B cell (primary cell): ENCODE measurements around the gene NUP85. TPM values are rescaled to one million over a fixed set of nuclear protein-coding genes. Genes with fewer than 3 reads are reported as not detected.

Experiments
- ATAC-seq: fragments of 200-7000 bp; cut with Tn5 transposase; one replicate; pipeline ENCODE4 v1.10.0; 2021; ENCODE audit warnings: low read depth, mild to moderate bottlenecking, moderate number of reproducible peaks, moderate library complexity
- CTCF ChIA-PET: fragments of 350-600 bp; sonication (Branson Sonifier 250); formaldehyde crosslinking; loops from one replicate; lab custom pipeline; 2021; ENCODE audit warnings: antibody characterized with exemption, inconsistent platforms; lab: Charles Lee
- POLR2A ChIA-PET: fragments of 350-600 bp; sonication (Branson Sonifier 250); formaldehyde crosslinking; loops from one replicate; lab custom pipeline; 2021; ENCODE audit warnings: antibody characterized with exemption; lab: Charles Lee
- DNase-seq: peaks from one replicate; pipeline ENCODE4 v3.0.0; 2013
- H2AFZ ChIP-seq: 2 replicates; pipeline ENCODE4 v1.6.1; 2012; ENCODE audit warnings: mild to moderate bottlenecking, low read depth, low read length; ENCODE audit not compliant: insufficient read depth, poor library complexity, severe bottlenecking
- H3K27ac ChIP-seq, 2 donors: 1 replicate in 1 of 2; 2 replicates in 1 of 2; pipeline ENCODE4 v1.5.1; 2012 to 2013; ENCODE audit warnings: low read length in 2 of 2, mild to moderate bottlenecking in 2 of 2, moderate library complexity in 1 of 2
- H3K27me3 ChIP-seq, 4 experiments: fragments of 200-600 bp in 1 of 4; sonication (generic) in 1 of 4; replicated peaks in 1 of 4; 1 replicate in 2 of 4; 2 replicates in 2 of 4; pipeline versions ENCODE4 v1.6.1 to v1.7.0; 2013 to 2016; ENCODE audit warnings: low read length in 3 of 4, mild to moderate bottlenecking in 2 of 4, mixed read lengths in 1 of 4, moderate library complexity in 1 of 4; ENCODE audit not compliant: insufficient read depth in 4 of 4, control insufficient read depth in 3 of 4; ENCODE audit errors: control extremely low read depth in 1 of 4
- H3K36me3 ChIP-seq, 2 experiments: replicated peaks in 1 of 2; 1 replicate in 1 of 2; 2 replicates in 1 of 2; pipeline versions ENCODE4 v1.6.1 to v1.7.1; 2013; ENCODE audit warnings: low read length in 1 of 2; ENCODE audit not compliant: insufficient read depth in 2 of 2, control insufficient read depth in 1 of 2; ENCODE audit errors: control extremely low read depth in 1 of 2, extremely low read depth in 1 of 2
- H3K4me1 ChIP-seq, 2 donors: fragments of 200-600 bp in 1 of 2; sonication (generic) in 1 of 2; 1 replicate in 1 of 2; 2 replicates in 1 of 2; pipeline versions ENCODE4 v1.5.1 to v1.6.1; 2013 to 2017; ENCODE audit warnings: low read length in 2 of 2; ENCODE audit not compliant: control insufficient read depth in 2 of 2, insufficient read depth in 2 of 2
- H3K4me2 ChIP-seq: replicated peaks from 2 replicates; pipeline ENCODE3; 2012; ENCODE audit warnings: mild to moderate bottlenecking, low read depth, low read length; ENCODE audit not compliant: poor library complexity, severe bottlenecking
- H3K4me3 ChIP-seq, 5 experiments: fragments of 200-600 bp in 1 of 5; sonication (generic) in 1 of 5; 1 replicate in 3 of 5; 2 replicates in 2 of 5; pipeline versions ENCODE4 v1.5.1 to v1.7.0; 2011 to 2016; ENCODE audit warnings: low read length in 4 of 5, mild to moderate bottlenecking in 4 of 5, low read depth in 2 of 5, control low read depth in 1 of 5, moderate library complexity in 1 of 5; ENCODE audit not compliant: insufficient read depth in 1 of 5; ENCODE audit errors: control extremely low read depth in 1 of 5, extremely low read depth in 1 of 5
- H3K79me2 ChIP-seq: fragments of 200-600 bp; sonication (generic); one replicate; pipeline ENCODE4 v1.6.0; 2016; ENCODE audit warnings: low read length; ENCODE audit not compliant: control insufficient read depth, insufficient read depth
- H3K9ac ChIP-seq: fragments of 200-600 bp; sonication (generic); 2 replicates; pipeline ENCODE4 v1.6.1; 2017; ENCODE audit warnings: mild to moderate bottlenecking, low read length, moderate library complexity
- H3K9me3 ChIP-seq, 3 donors: one replicate each; pipeline versions ENCODE4 v1.6.1 to v1.7.1; 2013; ENCODE audit warnings: low read length in 2 of 3; ENCODE audit not compliant: control insufficient read depth in 2 of 3, insufficient read depth in 1 of 3; ENCODE audit errors: control extremely low read depth in 1 of 3
- H4K20me1 ChIP-seq: 2 replicates; pipeline ENCODE4 v1.6.0; 2012; ENCODE audit warnings: mild to moderate bottlenecking, low read length; ENCODE audit not compliant: insufficient read depth, control insufficient read depth, poor library complexity, severe bottlenecking
- H3K27ac Mint-ChIP-seq: one replicate; pipeline ENCODE4 v1.8.0; 2021; ENCODE audit warnings: mixed read lengths
- H3K27me3 Mint-ChIP-seq: one replicate; pipeline ENCODE4 v1.8.0; 2021; ENCODE audit warnings: mixed read lengths
- H3K4me1 Mint-ChIP-seq: one replicate; pipeline ENCODE4 v1.8.0; 2021; ENCODE audit warnings: mixed read lengths
- H3K4me3 Mint-ChIP-seq: one replicate; pipeline ENCODE4 v1.8.0; 2021; ENCODE audit warnings: mixed read lengths
- H3K9me3 Mint-ChIP-seq: one replicate; pipeline ENCODE4 v1.8.0; 2022; ENCODE audit warnings: mixed read lengths; ENCODE audit not compliant: insufficient read depth
- EZH2 ChIP-seq: IDR thresholded peaks from 2 replicates; pipeline ENCODE4 v1.6.1; 2012; ENCODE audit warnings: borderline replicate concordance, low read depth, mild to moderate bottlenecking, moderate library complexity, low read length; ENCODE audit not compliant: insufficient read depth, poor library complexity, severe bottlenecking
- WGBS: methylation state at CpG from one replicate; pipeline ENCODE4 v1.1.5; 2013; ENCODE audit warnings: missing lambda C conversion rate; ENCODE audit not compliant: insufficient coverage; 5-methylcytosine and 5-hydroxymethylcytosine counted together
- intact Hi-C: fragments of 100-400 bp; cut with micrococcal nuclease; formaldehyde crosslinking; loops from one replicate; pipeline ENCODE4 v1.10.0; 2022
- polyA plus RNA-seq: library from polyadenylated mRNA; depleted of rRNA; stranded (reverse); fragments of >200 nt; gene quantifications from 2 replicates; pipeline ENCODE4 v1.2.3, GENCODE V29; 2012
- total RNA-seq, 2 donors: library from RNA; stranded (reverse); fragments of 120-200 nt in 1 of 2; gene quantifications; 1 replicate in 1 of 2; 2 replicates in 1 of 2; pipeline versions ENCODE4 v1.2.3 to v1.2.4, GENCODE V29; 2013 to 2022
- TF ChIP-seq, protein P1 (sequence below): fragments of 200-600 bp; IDR thresholded peaks from one replicate; pipeline ENCODE4 v1.8.0; 2022; ENCODE audit warnings: antibody characterized with exemption, mild to moderate bottlenecking

Gene NUP85
- total and polyA plus RNA-seq, 2 donors (not counting 1 experiment from before 2014, with no cell fraction given), result 97.5 to 142 TPM

DNA sequence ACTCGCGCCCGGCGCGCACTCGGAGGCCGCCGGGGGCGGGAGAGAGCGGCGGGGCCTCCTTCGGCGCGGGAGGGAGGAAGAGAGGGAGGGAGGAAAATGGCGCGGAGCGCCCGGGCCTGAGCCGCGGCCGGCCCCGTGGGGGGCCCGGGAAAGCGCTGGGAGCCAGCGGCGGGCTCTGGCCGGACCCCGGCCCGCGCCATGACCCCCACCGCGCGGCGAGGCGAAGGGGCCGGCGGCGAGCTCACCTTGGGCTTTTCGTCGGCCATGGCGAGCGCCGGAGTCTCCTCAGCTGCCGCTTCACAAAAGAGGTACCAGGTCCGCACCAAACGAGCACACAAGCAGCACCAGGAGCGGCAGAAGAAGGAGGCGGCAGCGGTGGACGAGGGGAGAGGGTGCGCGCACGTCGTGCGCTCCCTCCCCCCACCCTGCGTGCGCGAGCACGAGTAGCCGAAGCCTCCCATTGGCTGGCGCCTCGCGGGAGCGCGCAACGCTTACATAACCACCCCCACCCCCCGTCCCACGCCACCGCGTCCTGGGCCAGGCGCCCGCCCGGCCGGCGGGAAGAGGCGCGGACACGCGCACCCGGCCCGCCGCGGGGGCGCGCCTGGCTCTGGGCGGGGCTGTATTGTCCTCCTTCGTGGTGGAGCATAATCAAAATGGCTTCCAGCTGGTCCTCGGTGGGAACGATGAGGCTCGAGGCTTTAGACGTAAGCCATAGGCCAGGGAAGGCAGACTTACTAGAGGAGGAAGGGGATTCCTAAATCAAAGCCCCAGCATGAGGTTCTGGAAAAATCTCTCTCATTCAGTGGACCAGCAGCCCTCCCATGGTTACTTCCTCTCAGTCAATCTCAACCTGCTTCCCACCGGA is 22.7 kb upstream of the NUP85 start, which contains the start of gene SUMO2:
Gene SUMO2, minus strand, starts transcription at position 391 of the 868 bp plus-strand sequence. Its CDS starts 125 bp downstream, at position 266.
- peak within 1 kb of the TSS; percentile 94 to 96 for H3K27ac ChIP-seq
- CTCF ChIA-PET, result interaction anchor here (0.6 to 3.4 kb wide), 8 partner anchors 11 to 225 kb away, joined by 3 to 19 read pairs (median 6); partner anchors contain the start of gene NT5C
- peak; percentile 99 for DNase-seq
- POLR2A ChIA-PET, result interaction anchor here (0.5 to 1.3 kb wide), 5 partner anchors 22 to 136 kb away, joined by 3 to 7 read pairs (median 4); partner anchors contain the start of genes ATP5PD, KCTD2, NT5C and SLC25A19
- peaks cover 2 to 18% of the 10 kb centered on the region in 2 experiments for H3K36me3 ChIP-seq
- Mint-ChIP-seq H3K27me3 (no peaks in the 10 kb centered on the region), H3K9me3 (no peaks in the 10 kb centered on the region), H3K4me3 (peak within 1 kb of the TSS; percentile 90), H3K27ac (peak within 1 kb of the TSS; percentile 99), H3K4me1 (peaks cover 26% of the 10 kb centered on the region)
- H3K4me3 ChIP-seq, result peak within 1 kb of the TSS; percentile 80 to 93 (median 87)
- 1% methylated on average over 79 of the region's 92 CpGs for WGBS
- peaks cover 43% of the 10 kb centered on the region for H3K79me2 ChIP-seq
- H3K9ac ChIP-seq, result peak within 1 kb of the TSS; percentile 95
- ATAC-seq, result peak; percentile 82
- H3K4me1 ChIP-seq, result peaks cover 15 to 21% of the 10 kb centered on the region in 2 donors
- no peaks in the 10 kb centered on the region for H3K9me3 ChIP-seq
- H3K4me2 ChIP-seq, result peak within 1 kb of the TSS; percentile 95
- no peak for TF ChIP-seq EZH2
- TF ChIP-seq, protein P1, sequence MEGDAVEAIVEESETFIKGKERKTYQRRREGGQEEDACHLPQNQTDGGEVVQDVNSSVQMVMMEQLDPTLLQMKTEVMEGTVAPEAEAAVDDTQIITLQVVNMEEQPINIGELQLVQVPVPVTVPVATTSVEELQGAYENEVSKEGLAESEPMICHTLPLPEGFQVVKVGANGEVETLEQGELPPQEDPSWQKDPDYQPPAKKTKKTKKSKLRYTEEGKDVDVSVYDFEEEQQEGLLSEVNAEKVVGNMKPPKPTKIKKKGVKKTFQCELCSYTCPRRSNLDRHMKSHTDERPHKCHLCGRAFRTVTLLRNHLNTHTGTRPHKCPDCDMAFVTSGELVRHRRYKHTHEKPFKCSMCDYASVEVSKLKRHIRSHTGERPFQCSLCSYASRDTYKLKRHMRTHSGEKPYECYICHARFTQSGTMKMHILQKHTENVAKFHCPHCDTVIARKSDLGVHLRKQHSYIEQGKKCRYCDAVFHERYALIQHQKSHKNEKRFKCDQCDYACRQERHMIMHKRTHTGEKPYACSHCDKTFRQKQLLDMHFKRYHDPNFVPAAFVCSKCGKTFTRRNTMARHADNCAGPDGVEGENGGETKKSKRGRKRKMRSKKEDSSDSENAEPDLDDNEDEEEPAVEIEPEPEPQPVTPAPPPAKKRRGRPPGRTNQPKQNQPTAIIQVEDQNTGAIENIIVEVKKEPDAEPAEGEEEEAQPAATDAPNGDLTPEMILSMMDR, result no peak
- intact Hi-C loops, result loop anchor here (1.0 to 5.0 kb wide), 8 partner anchors 18 to 1084 kb away; partner anchors contain the start of genes ATP5PD, GGA3, KCTD2 and MIF4GD
- H3K27me3 ChIP-seq, result no peaks in the 10 kb centered on the region
- peaks cover 13% of the 10 kb centered on the region for H4K20me1 ChIP-seq
- H2AFZ ChIP-seq, result peak within 1 kb of the TSS; percentile 96
